GM23248 (cell line): ENCODE data around the gene POU2AF1.

Experiments used
- EZH2 ChIP-seq: fragments of 200-600 bp; sonication (generic); IDR thresholded peaks from 2 replicates; pipeline ENCODE4 v1.6.1; 2018; ENCODE audit warnings: antibody characterized with exemption, mild to moderate bottlenecking; ENCODE audit not compliant: insufficient read depth, poor library complexity, severe bottlenecking
- EZH2phosphoT487 ChIP-seq: fragments of 200-600 bp; sonication (generic); IDR thresholded peaks from 2 replicates; pipeline ENCODE4 v1.6.1; 2018; ENCODE audit warnings: antibody characterized with exemption, moderate library complexity, mild to moderate bottlenecking, low read depth; ENCODE audit not compliant: insufficient read depth

GRCh38 chr11:111379602-111380136, 594 bp upstream of the POU2AF1 start:
- no peak for TF ChIP-seq EZH2
- no peak for TF ChIP-seq EZH2phosphoT487
